Astrocyte (in vitro differentiated cells and primary cell): ENCODE results near the gene GRB2. TPM values are rescaled to one million over a fixed set of nuclear protein-coding genes. Genes with fewer than 3 reads are reported as not detected.
"Not testable (repeated sequence)": the region's sequence is repeated elsewhere in the genome, so short reads cannot be mapped to it uniquely, and the experiment has no call there.

Source experiments
- DNase-seq: peaks from one replicate; pipeline ENCODE4 v3.0.0-alpha.2; 2010; ENCODE audit warnings: low read depth
- FAIRE-seq: peaks from 2 replicates; lab custom pipeline; 2011; peaks lifted over from hg19 to GRCh38; lab: Jason Lieb, UNC
- H2AFZ ChIP-seq: 2 replicates; pipeline ENCODE4 v1.6.0; 2012; ENCODE audit warnings: low read depth, low read length, inconsistent platforms
- H3K27ac ChIP-seq: 2 replicates; pipeline ENCODE4 v1.5.1; 2011; ENCODE audit warnings: low read depth, low read length, inconsistent platforms
- H3K27me3 ChIP-seq: 2 replicates; pipeline ENCODE4 v1.6.0; 2011; ENCODE audit warnings: low read length, inconsistent platforms; ENCODE audit not compliant: insufficient read depth
- H3K36me3 ChIP-seq: 2 replicates; pipeline ENCODE4 v1.5.1; 2011; ENCODE audit warnings: low read length, inconsistent platforms; ENCODE audit not compliant: insufficient read depth
- H3K4me1 ChIP-seq: 2 replicates; pipeline ENCODE4 v1.5.1; 2011; ENCODE audit warnings: low read length, inconsistent platforms; ENCODE audit not compliant: insufficient read depth
- H3K4me2 ChIP-seq: 2 replicates; pipeline ENCODE4 v1.6.0; 2012; ENCODE audit warnings: low read length, inconsistent platforms
- H3K4me3 ChIP-seq: 2 replicates; pipeline ENCODE4 v1.5.1; 2011; ENCODE audit warnings: low read depth, mild to moderate bottlenecking, low read length, inconsistent platforms; ENCODE audit not compliant: insufficient read depth
- H3K79me2 ChIP-seq: 2 replicates; pipeline ENCODE4 v1.6.0; 2012; ENCODE audit warnings: mild to moderate bottlenecking, low read length, inconsistent platforms; ENCODE audit not compliant: insufficient read depth
- H3K9ac ChIP-seq: 2 replicates; pipeline ENCODE4 v1.6.0; 2012; ENCODE audit warnings: mild to moderate bottlenecking, low read length, inconsistent platforms
- H3K9me3 ChIP-seq: 2 replicates; pipeline ENCODE4 v1.5.1; 2012; ENCODE audit warnings: low read depth, mild to moderate bottlenecking, low read length, inconsistent platforms; ENCODE audit not compliant: insufficient read depth
- H4K20me1 ChIP-seq: 2 replicates; pipeline ENCODE4 v1.6.0; 2012; ENCODE audit warnings: low read length, inconsistent platforms; ENCODE audit not compliant: insufficient read depth
- H3K27ac Mint-ChIP-seq: one replicate; pipeline ENCODE4 v1.8.0; 2021; ENCODE audit warnings: mild to moderate bottlenecking, mixed read lengths; ENCODE audit not compliant: unreplicated experiment
- H3K27me3 Mint-ChIP-seq: one replicate; pipeline ENCODE4 v1.8.0; 2021; ENCODE audit warnings: low read depth, mixed read lengths; ENCODE audit not compliant: unreplicated experiment
- H3K36me3 Mint-ChIP-seq: one replicate; pipeline ENCODE4 v1.8.0; 2021; ENCODE audit warnings: low read depth, mixed read lengths; ENCODE audit not compliant: unreplicated experiment
- H3K4me1 Mint-ChIP-seq: one replicate; pipeline ENCODE4 v1.8.0; 2021; ENCODE audit warnings: low read depth, mixed read lengths; ENCODE audit not compliant: unreplicated experiment
- H3K4me3 Mint-ChIP-seq: one replicate; pipeline ENCODE4 v1.8.0; 2021; ENCODE audit warnings: mild to moderate bottlenecking, moderate library complexity, mixed read lengths; ENCODE audit not compliant: unreplicated experiment
- H3K9me3 Mint-ChIP-seq: one replicate; pipeline ENCODE4 v1.8.0; 2021; ENCODE audit warnings: mild to moderate bottlenecking, mixed read lengths; ENCODE audit not compliant: unreplicated experiment
- CTCF ChIP-seq: IDR thresholded peaks from 2 replicates; pipeline ENCODE4 v1.5.1; 2011; ENCODE audit warnings: low read depth, mild to moderate bottlenecking, inconsistent platforms, low read length, moderate library complexity; ENCODE audit not compliant: insufficient read depth
- EZH2 ChIP-seq: IDR thresholded peaks from 2 replicates; pipeline ENCODE4 v1.6.1; 2012; ENCODE audit warnings: mild to moderate bottlenecking, low read length, inconsistent platforms; ENCODE audit not compliant: insufficient read depth
- total RNA-seq: library from RNA; stranded (reverse); gene quantifications from 2 replicates; pipeline ENCODE4 v1.2.1, GENCODE V29; 2021

GRB2 gene
- total RNA-seq, 1 donor from 2014 or later, result 168 TPM

DNA sequence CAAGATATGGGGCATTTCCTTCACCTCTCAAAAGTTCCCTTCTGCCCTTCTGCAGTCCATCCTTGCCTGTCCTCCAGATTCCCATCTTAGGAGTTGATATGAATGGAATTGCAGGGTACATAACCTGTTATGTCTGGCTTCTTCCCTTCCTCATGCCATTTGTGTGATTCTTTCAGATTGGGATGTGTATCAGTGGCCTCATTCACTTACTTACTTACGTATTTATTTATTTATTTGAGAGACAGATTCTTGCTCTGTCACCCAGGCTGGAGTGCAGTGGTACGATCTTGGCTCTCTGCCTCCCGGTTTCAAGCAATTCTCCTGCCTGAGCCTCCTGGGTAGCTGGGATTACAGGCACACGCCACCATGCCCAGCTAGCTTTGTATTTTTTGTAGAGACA is 44.8 kb upstream of the GRB2 start:
- Mint-ChIP-seq H3K4me3 (no peak overlapping the region), H3K36me3 (no peaks in the 10 kb centered on the region), H3K27ac (no peak overlapping the region), H3K27me3 (no peaks in the 10 kb centered on the region), H3K4me1 (peaks cover 10% of the 10 kb centered on the region), H3K9me3 (no peaks in the 10 kb centered on the region)
- FAIRE-seq (no peak), DNase-seq (peak; percentile 39)
- TF ChIP-seq EZH2 (no peak), CTCF (no peak)
- Histone ChIP-seq H3K79me2 (no peaks in the 10 kb centered on the region), H3K4me3 (no peak overlapping the region), H4K20me1 (no peaks in the 10 kb centered on the region), H2AFZ (no peak overlapping the region), H3K27me3 (no peaks in the 10 kb centered on the region), H3K4me1 (peaks cover 5% of the 10 kb centered on the region), H3K36me3 (no peaks in the 10 kb centered on the region), H3K27ac (no peak overlapping the region), H3K9ac (no peak overlapping the region), H3K9me3 (no peaks in the 10 kb centered on the region), H3K4me2 (no peak overlapping the region)

DNA sequence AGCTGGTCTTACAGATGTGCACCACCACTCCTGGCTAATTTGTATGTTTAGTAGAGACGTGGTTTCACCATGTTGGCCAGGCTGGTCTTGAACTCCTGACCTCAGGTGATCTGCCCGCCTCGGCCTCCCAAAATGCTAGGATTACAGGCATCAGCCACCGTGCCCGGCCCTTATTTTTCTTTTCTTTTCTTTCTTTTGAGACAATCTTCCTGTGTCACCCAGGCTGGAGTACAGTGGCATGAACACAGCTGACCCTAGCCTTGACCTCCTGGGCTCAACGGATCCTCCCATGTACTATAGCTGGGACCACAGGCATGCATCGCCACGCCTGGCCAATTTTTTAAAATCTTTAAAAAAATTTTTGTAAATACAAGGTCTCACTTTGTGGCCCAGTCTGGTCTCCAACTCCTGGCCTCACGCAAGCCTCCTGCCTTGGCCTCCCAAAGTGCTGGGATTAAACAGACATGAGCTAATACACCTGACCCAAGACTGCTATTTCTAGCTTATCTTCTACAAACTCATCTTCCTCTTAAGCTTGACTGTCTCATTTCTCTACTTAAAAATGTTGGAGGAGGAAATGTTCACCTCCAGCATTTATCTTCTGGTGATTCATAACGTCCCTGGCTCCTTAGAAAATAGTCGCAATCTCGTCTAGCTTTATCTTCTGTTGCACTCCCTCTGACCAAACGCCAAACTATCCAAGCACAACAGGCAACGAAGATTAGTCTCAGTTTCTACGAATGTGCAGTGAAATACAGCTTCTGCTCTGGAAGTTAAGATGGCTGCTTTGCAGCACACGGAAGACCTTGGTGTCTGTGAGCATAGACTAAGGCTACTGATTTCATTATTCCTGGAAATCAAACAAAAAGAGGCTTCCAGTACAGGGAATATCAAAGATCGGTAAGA is 42.7 kb upstream of the GRB2 start:
- no peak for TF ChIP-seq EZH2
- no peak for TF ChIP-seq CTCF
- no peak overlapping the region for H2AFZ ChIP-seq
- H3K27ac Mint-ChIP-seq, result no peak overlapping the region

DNA sequence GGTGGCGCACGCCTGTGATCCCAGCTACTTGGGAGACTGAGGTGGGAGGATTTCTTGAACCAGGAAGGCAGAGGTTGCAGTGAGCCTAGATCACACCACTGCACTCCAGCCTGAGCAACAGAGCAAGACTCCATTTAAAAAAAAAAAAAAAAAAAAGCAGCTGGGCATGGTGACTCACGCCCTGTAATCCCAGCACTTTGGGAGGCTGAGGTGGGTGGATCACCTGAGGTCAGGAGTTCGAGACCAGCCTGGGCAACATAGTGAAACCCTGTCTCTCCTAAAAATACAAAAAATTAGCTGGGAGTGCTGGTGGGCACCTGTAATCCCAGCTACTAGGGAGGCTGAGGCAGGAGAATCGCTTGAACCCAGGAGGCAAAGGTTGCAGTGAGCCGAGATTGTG is 40.4 kb upstream of the GRB2 start:
- H4K20me1 ChIP-seq, H3K27me3 ChIP-seq, DNase-seq, H3K9me3 ChIP-seq, H3K79me2 ChIP-seq, H3K27ac ChIP-seq, FAIRE-seq, H3K4me3 Mint-ChIP-seq, H3K4me3 ChIP-seq, H2AFZ ChIP-seq, H3K27me3 Mint-ChIP-seq, H3K36me3 ChIP-seq, H3K9me3 Mint-ChIP-seq, H3K36me3 Mint-ChIP-seq, H3K27ac Mint-ChIP-seq, H3K4me2 ChIP-seq, H3K9ac ChIP-seq: not testable (repeated sequence)
- H3K4me1 ChIP-seq, result peaks cover 12% of the 10 kb centered on the region
- H3K4me1 Mint-ChIP-seq, result peaks cover 10% of the 10 kb centered on the region

More for the DNA sequence above, 42.7 kb upstream of the GRB2 start:
- Histone ChIP-seq H3K79me2 (no peaks in the 10 kb centered on the region), H4K20me1 (no peaks in the 10 kb centered on the region), H3K4me3 (no peak overlapping the region), H3K4me2 (no peak overlapping the region), H3K4me1 (peaks cover 12% of the 10 kb centered on the region), H3K9ac (no peak overlapping the region), H3K9me3 (no peaks in the 10 kb centered on the region), H3K27me3 (no peaks in the 10 kb centered on the region), H3K36me3 (no peaks in the 10 kb centered on the region), H3K27ac (no peak overlapping the region)
- peaks cover 4% of the 10 kb centered on the region for H3K4me1 Mint-ChIP-seq
- no peaks in the 10 kb centered on the region for H3K9me3 Mint-ChIP-seq
- FAIRE-seq (no peak), DNase-seq (peak; percentile 44)
- H3K27me3 Mint-ChIP-seq, result no peaks in the 10 kb centered on the region
- no peak overlapping the region for H3K4me3 Mint-ChIP-seq
- no peaks in the 10 kb centered on the region for H3K36me3 Mint-ChIP-seq
